Lung (tissue), 12 donors: ENCODE measurements around the gene PRPF6. TPM values are rescaled to one million over a fixed set of nuclear protein-coding genes. Genes with fewer than 3 reads are reported as not detected.

Source experiments
- ATAC-seq: fragments of 200-7000 bp; cut with Tn5 transposase; one replicate; pipeline ENCODE4 v1.9.1; 2020; ENCODE audit warnings: moderate number of reproducible peaks; ENCODE audit not compliant: insufficient read depth, low FRiP score
- DNase-seq, 3 donors: peaks; one replicate each; pipeline ENCODE4 v3.0.0-alpha.2; 2013 to 2017
- H3K27ac ChIP-seq, 2 donors: one replicate each; pipeline ENCODE4 v1.5.1; 2013; ENCODE audit warnings: mild to moderate bottlenecking in 2 of 2, moderate library complexity in 2 of 2, control low read depth in 1 of 2, inconsistent platforms in 1 of 2, low read depth in 1 of 2, low read length in 1 of 2
- H3K27me3 ChIP-seq, 3 donors: one replicate each; pipeline ENCODE4 v1.5.1; 2013; ENCODE audit warnings: low read length in 2 of 3; ENCODE audit not compliant: control insufficient read depth in 3 of 3, insufficient read depth in 3 of 3
- H3K36me3 ChIP-seq, 4 donors: one replicate each; pipeline ENCODE4 v1.5.1; 2013; ENCODE audit warnings: low read length in 4 of 4, mild to moderate bottlenecking in 1 of 4, moderate library complexity in 1 of 4; ENCODE audit not compliant: control insufficient read depth in 4 of 4, insufficient read depth in 4 of 4
- H3K4me1 ChIP-seq, 5 donors: one replicate each; pipeline ENCODE4 v1.5.1; 2013; ENCODE audit warnings: low read length in 5 of 5, mild to moderate bottlenecking in 2 of 5, moderate library complexity in 1 of 5; ENCODE audit not compliant: control insufficient read depth in 5 of 5, insufficient read depth in 5 of 5
- H3K4me3 ChIP-seq: one replicate; pipeline ENCODE4 v1.5.1; 2013; ENCODE audit warnings: mild to moderate bottlenecking, control low read depth, moderate library complexity
- H3K9ac ChIP-seq, 2 donors: one replicate each; pipeline ENCODE4 v1.5.1; 2013; ENCODE audit warnings: low read length in 2 of 2, control low read depth in 1 of 2; ENCODE audit not compliant: insufficient read depth in 1 of 2
- H3K9me3 ChIP-seq, 4 donors: one replicate each; pipeline ENCODE4 v1.5.1; 2013; ENCODE audit warnings: low read length in 3 of 4, mild to moderate bottlenecking in 1 of 4, moderate library complexity in 1 of 4; ENCODE audit not compliant: control insufficient read depth in 4 of 4, insufficient read depth in 3 of 4
- WGBS, 2 donors: extraction: QIAGEN DNeasy Blood & Tissue Kit; methylation state at CpG; one replicate each; pipeline ENCODE4 v1.1.7; 2013; 5-methylcytosine and 5-hydroxymethylcytosine counted together
- polyA plus RNA-seq, 2 donors: library from polyadenylated mRNA; stranded (reverse); fragments of 200-250 nt; gene quantifications; one replicate each; pipeline ENCODE4 v1.2.1, GENCODE V29; 2013
- total RNA-seq, 2 donors: library from RNA; depleted of rRNA in 1 of 2; stranded (reverse); fragments of >200 nt in 1 of 2; gene quantifications; one replicate each; pipeline ENCODE4 v1.2.1, GENCODE V29; 2014 to 2021
- TF ChIP-seq, protein P1 (sequence below): IDR thresholded peaks from 2 replicates; pipeline ENCODE4 v1.5.1; 2012; ENCODE audit warnings: mild to moderate bottlenecking; ENCODE audit errors: control extremely low read depth, extremely low read depth
- donor health status: control.
- donor health status: control.
- donor health status: Bipolar disorder and iron deficiency.
- donor health status: healthy.
- donor health status: DM: yes; HTN: yes; CAD: no.

The PRPF6 gene
- total and polyA plus RNA-seq, 4 donors: 43.6 to 65.0 (median 54.2) TPM

DNA sequence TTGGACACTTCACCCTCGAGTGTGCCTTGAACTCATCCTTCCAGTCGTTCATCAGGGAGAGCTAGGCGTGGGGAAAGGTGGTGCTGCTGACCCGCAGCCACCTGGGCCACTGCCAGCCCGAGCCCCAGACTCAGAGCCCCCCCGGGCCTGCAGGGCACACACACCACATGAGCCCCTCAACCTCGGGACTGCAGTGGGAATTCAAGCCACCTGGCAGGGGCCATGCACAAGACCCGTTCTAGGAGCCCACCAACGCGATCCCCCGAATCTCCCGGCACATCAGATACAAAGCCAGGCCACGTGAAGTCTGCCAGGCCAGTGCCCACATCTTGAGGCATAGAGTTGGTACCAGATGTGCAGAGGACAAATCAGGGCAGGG, 14.0 kb upstream of the PRPF6 start:
- H3K27ac ChIP-seq: no peak overlapping the region
- no peak for DNase-seq
- H3K36me3 ChIP-seq: peaks cover 0 to 52% (median 28%) of the 10 kb centered on the region in 4 donors
- peaks cover 0 to 11% (median 4%) of the 10 kb centered on the region in 5 donors for H3K4me1 ChIP-seq
- no peak overlapping the region for H3K4me3 ChIP-seq
- 94 to 96% methylated on average over 13 of the region's 13 CpGs for WGBS, 2 donors
- TF ChIP-seq, protein P1, sequence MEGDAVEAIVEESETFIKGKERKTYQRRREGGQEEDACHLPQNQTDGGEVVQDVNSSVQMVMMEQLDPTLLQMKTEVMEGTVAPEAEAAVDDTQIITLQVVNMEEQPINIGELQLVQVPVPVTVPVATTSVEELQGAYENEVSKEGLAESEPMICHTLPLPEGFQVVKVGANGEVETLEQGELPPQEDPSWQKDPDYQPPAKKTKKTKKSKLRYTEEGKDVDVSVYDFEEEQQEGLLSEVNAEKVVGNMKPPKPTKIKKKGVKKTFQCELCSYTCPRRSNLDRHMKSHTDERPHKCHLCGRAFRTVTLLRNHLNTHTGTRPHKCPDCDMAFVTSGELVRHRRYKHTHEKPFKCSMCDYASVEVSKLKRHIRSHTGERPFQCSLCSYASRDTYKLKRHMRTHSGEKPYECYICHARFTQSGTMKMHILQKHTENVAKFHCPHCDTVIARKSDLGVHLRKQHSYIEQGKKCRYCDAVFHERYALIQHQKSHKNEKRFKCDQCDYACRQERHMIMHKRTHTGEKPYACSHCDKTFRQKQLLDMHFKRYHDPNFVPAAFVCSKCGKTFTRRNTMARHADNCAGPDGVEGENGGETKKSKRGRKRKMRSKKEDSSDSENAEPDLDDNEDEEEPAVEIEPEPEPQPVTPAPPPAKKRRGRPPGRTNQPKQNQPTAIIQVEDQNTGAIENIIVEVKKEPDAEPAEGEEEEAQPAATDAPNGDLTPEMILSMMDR: no peak
- peaks cover 0 to 8% (median 0%) of the 10 kb centered on the region in 4 donors for H3K9me3 ChIP-seq
- ATAC-seq: no peak
- no peak overlapping the region for H3K9ac ChIP-seq
- H3K27me3 ChIP-seq: no peaks in the 10 kb centered on the region

DNA sequence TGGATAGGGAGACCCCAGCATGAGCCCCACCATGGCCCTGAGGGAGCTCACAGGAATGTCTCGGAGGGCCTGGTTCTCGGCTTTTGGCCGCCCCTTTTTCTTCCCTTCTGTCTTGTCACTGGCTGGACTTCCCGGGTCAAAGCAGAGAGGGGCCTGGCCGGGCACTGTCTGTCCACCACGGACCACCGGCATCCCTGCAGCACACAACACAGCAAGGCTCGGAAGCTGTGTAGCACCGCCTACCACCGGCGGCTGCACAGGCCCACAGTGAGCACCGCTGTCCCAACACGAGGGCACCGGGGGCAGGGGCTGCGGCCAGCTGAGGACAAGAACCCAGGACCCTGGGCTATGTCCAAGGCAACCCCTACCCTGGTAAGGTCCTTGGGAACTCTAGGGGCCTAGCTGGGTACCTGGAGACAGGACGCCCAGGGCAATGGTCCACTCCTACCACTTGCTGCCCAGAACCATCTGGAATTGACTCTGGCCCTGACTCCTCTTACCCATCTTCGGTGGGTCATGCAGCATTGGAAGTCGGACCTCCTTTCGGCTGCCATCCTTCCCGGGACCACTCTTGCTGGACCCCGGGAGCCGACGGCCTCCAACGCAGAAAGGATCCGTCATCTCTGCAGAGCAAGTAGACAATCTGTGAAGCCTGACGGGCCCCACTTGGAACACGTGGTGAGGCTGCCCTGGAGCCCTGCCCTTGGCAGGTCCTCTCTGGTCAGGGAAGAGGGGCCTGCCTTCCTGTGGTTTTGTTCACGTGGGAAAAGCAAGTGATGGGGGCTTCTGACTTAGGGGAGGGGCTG, 13.4 kb upstream of the PRPF6 start:
- H3K4me3 ChIP-seq: no peak overlapping the region
- DNase-seq: no peak
- H3K4me1 ChIP-seq: peaks cover 0 to 11% (median 4%) of the 10 kb centered on the region in 5 donors
- H3K27me3 ChIP-seq: no peaks in the 10 kb centered on the region
- ATAC-seq: no peak
- WGBS, 2 donors: 92 to 93% methylated on average over 27 to 28 of the region's 28 CpGs
- peaks cover 0 to 47% (median 25%) of the 10 kb centered on the region in 4 donors for H3K36me3 ChIP-seq
- H3K9me3 ChIP-seq: peaks cover 0 to 8% (median 0%) of the 10 kb centered on the region in 4 donors
- no peak overlapping the region for H3K27ac ChIP-seq
- no peak overlapping the region for H3K9ac ChIP-seq
- TF ChIP-seq, protein P1: no peak

DNA sequence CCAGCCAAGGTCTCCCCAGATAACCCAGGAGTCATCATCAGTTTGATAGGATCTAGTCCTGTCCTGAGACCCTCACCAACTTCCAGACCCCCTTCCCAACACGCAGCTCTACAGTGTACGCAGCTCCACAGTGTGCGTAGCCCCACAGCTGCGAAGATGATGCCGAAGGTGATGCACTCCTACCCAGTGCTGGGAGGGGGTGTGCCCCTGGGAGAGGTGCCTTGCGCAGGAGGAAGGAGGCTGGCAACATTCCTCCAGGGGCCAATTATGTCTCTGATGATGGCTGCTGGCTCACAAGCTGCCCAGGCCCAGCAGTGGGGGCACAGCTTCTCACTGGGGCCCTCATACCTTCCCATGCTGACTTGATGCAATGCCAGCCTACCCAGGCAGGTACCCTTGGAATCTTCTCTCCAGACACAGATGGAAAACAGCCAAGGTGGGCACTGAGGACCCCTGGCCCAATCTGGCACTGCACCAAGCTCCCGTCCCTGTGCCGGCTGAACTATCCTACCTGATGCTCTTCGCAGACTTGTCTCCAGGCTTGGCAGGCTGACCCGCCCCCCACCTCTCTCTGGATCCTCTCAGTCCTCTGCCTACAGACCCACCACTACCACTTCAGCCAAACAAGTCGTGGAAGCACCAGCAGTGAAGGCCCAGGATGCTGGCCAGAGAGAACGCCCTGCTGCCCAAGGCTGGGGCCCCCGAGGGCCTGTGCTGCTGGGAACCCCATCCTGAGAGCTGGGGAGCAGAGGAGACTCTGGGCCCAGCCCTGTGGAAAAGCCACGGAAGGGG, 12.6 kb upstream of the PRPF6 start:
- ATAC-seq: no peak
- no peaks in the 10 kb centered on the region for H3K27me3 ChIP-seq
- peaks cover 0 to 8% (median 0%) of the 10 kb centered on the region in 4 donors for H3K9me3 ChIP-seq
- H3K4me1 ChIP-seq: peaks cover 0 to 11% (median 4%) of the 10 kb centered on the region in 5 donors
- 74 to 81% methylated on average over 14 of the region's 14 CpGs for WGBS, 2 donors
- H3K4me3 ChIP-seq: peak overlapping the region; percentile 62
- H3K36me3 ChIP-seq: peaks cover 0 to 40% (median 22%) of the 10 kb centered on the region in 4 donors
- peak overlapping the region in 1 of 2 donors; percentile 56 for H3K27ac ChIP-seq
- DNase-seq: peak in 1 of 3 donors; percentile 11
- H3K9ac ChIP-seq: peak overlapping the region in 1 of 2 donors; percentile 55
- TF ChIP-seq, protein P1: no peak
